HAP-1 (cell line): ENCODE results near the gene NFATC2.

Experiments
- DNase-seq, 2 experiments: peaks; one replicate each; pipeline ENCODE4 v3.0.0-alpha.2; 2016 to 2020; ENCODE audit warnings: low spot score in 2 of 2
- H3K27me3 ChIP-seq: fragments of 250-450 bp; sonication (Bioruptor Pico); 2 replicates; pipeline ENCODE4 v1.5.1; 2020; ENCODE audit warnings: low read depth, mild to moderate bottlenecking, moderate library complexity
- H3K36me3 ChIP-seq: fragments of 250-450 bp; sonication (Bioruptor Pico); replicated peaks from 2 replicates; pipeline ENCODE4 v1.5.1; 2020; ENCODE audit warnings: mild to moderate bottlenecking
- H3K4me1 ChIP-seq: fragments of 250-450 bp; sonication (Bioruptor Pico); 2 replicates; pipeline ENCODE4 v1.5.1; 2020; ENCODE audit warnings: mild to moderate bottlenecking
- H3K4me3 ChIP-seq: fragments of 250-450 bp; sonication (Bioruptor Pico); 2 replicates; pipeline ENCODE4 v1.5.1; 2020; ENCODE audit warnings: mild to moderate bottlenecking, moderate library complexity
- H3K9me3 ChIP-seq: fragments of 250-450 bp; sonication (Bioruptor Pico); 2 replicates; pipeline ENCODE4 v1.5.1; 2020; ENCODE audit warnings: mild to moderate bottlenecking, moderate library complexity
- in situ Hi-C: fragments of 300-500 bp; cut with MboI; formaldehyde crosslinking; loops from 3 replicates; pipeline ENCODE4 v1.14.3; 2020; ENCODE audit warnings: low sequenced_read_pairs, inconsistent platforms, mixed read lengths

NFATC2 gene

GRCh38 chr20:51378171-51378928, 164.2 kb downstream of the NFATC2 start:
- H3K4me1 ChIP-seq: no peaks in the 10 kb centered on the region
- peak in 1 of 2 experiments; percentile 32 for DNase-seq
- in situ Hi-C loops: loop anchor here (10.0 kb wide), 2 partner anchors 216 to 246 kb away; no protein-coding TSS in a partner anchor
- no peaks in the 10 kb centered on the region for H3K36me3 ChIP-seq
- H3K4me3 ChIP-seq: no peak overlapping the region
- no peaks in the 10 kb centered on the region for H3K27me3 ChIP-seq
- no peaks in the 10 kb centered on the region for H3K9me3 ChIP-seq

- in situ Hi-C loops: loop anchor here (10.0 kb wide), 2 partner anchors 218 to 248 kb away; no protein-coding TSS in a partner anchor
- no peaks in the 10 kb centered on the region for H3K4me1 ChIP-seq
- H3K27me3 ChIP-seq: no peaks in the 10 kb centered on the region
- no peak overlapping the region for H3K4me3 ChIP-seq
- no peaks in the 10 kb centered on the region for H3K9me3 ChIP-seq
- H3K36me3 ChIP-seq: no peaks in the 10 kb centered on the region
- DNase-seq: no peak
Measured at GRCh38 chr20:51377132-51377531, 165.4 kb downstream of the NFATC2 start.

- DNase-seq: no peak
- Histone ChIP-seq H3K4me3 (no peak overlapping the region), H3K9me3 (no peaks in the 10 kb centered on the region), H3K4me1 (no peaks in the 10 kb centered on the region), H3K27me3 (no peaks in the 10 kb centered on the region), H3K36me3 (no peaks in the 10 kb centered on the region)
- in situ Hi-C loops: loop anchor here (10.0 kb wide), 2 partner anchors 219 to 249 kb away; no protein-coding TSS in a partner anchor
Measured at GRCh38 chr20:51376111-51376510, 166.4 kb downstream of the NFATC2 start.

- DNase-seq: no peak
- Histone ChIP-seq H3K4me1 (no peaks in the 10 kb centered on the region), H3K36me3 (no peaks in the 10 kb centered on the region), H3K9me3 (no peaks in the 10 kb centered on the region), H3K27me3 (no peaks in the 10 kb centered on the region), H3K4me3 (no peak overlapping the region)
- in situ Hi-C loops: loop anchor here (10.0 kb wide), 2 partner anchors 219 to 249 kb away; no protein-coding TSS in a partner anchor
Measured at GRCh38 chr20:51375561-51375960, 167.0 kb downstream of the NFATC2 start.

- H3K27me3 ChIP-seq: no peaks in the 10 kb centered on the region
- no peaks in the 10 kb centered on the region for H3K4me1 ChIP-seq
Measured at GRCh38 chr20:51374961-51375360, 167.6 kb downstream of the NFATC2 start.

GRCh38 chr20:51374456-51374830, 168.1 kb downstream of the NFATC2 start:
- Histone ChIP-seq H3K4me1 (no peaks in the 10 kb centered on the region), H3K4me3 (no peak overlapping the region), H3K36me3 (no peaks in the 10 kb centered on the region), H3K9me3 (no peaks in the 10 kb centered on the region), H3K27me3 (no peaks in the 10 kb centered on the region)
- DNase-seq: no peak
- in situ Hi-C loops: loop anchor here (10.0 to 25.0 kb wide), 3 partner anchors 220 to 713 kb away; no protein-coding TSS in a partner anchor

More at GRCh38 chr20:51374961-51375360, 167.6 kb downstream of the NFATC2 start:
- Histone ChIP-seq H3K9me3 (no peaks in the 10 kb centered on the region), H3K4me3 (no peak overlapping the region), H3K36me3 (no peaks in the 10 kb centered on the region)
- no peak for DNase-seq
- in situ Hi-C loops: loop anchor here (10.0 to 25.0 kb wide), 3 partner anchors 220 to 712 kb away; no protein-coding TSS in a partner anchor

- Histone ChIP-seq H3K36me3 (no peaks in the 10 kb centered on the region), H3K9me3 (no peaks in the 10 kb centered on the region), H3K4me1 (no peaks in the 10 kb centered on the region), H3K4me3 (no peak overlapping the region), H3K27me3 (no peaks in the 10 kb centered on the region)
- no peak for DNase-seq
- in situ Hi-C loops: loop anchor here (10.0 to 25.0 kb wide), 3 partner anchors 221 to 713 kb away; no protein-coding TSS in a partner anchor
Measured at GRCh38 chr20:51373713-51374455, 168.6 kb downstream of the NFATC2 start.

DNA sequence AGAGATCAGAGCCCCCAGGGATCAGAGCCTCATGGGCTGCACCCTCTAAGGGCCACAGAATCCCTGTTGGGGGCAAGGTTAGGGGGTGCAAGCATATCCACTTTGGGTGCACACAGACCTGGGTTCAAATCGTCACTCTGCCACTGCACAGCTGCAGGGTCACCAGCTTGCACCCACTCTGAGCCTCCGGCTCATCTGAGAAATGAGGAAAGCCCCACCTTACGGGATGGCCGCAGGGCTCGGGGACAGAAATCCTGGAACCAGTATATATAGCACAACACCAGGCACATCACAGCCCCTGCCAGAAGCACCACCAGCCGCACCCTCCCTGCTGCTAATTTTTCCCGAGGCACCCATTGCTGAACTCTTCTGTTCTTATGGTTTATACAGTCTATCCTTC, 169.6 kb downstream of the NFATC2 start:
- no peaks in the 10 kb centered on the region for H3K36me3 ChIP-seq
- in situ Hi-C loops: loop anchor here (10.0 to 25.0 kb wide), 3 partner anchors 222 to 714 kb away; no protein-coding TSS in a partner anchor
- no peaks in the 10 kb centered on the region for H3K9me3 ChIP-seq
- no peaks in the 10 kb centered on the region for H3K27me3 ChIP-seq
- DNase-seq: no peak
- H3K4me1 ChIP-seq: no peaks in the 10 kb centered on the region
- no peak overlapping the region for H3K4me3 ChIP-seq

- in situ Hi-C loops: loop anchor here (10.0 to 25.0 kb wide), 3 partner anchors 223 to 715 kb away; no protein-coding TSS in a partner anchor
- Histone ChIP-seq H3K9me3 (no peaks in the 10 kb centered on the region), H3K36me3 (no peaks in the 10 kb centered on the region), H3K4me3 (no peak overlapping the region), H3K4me1 (no peaks in the 10 kb centered on the region), H3K27me3 (no peaks in the 10 kb centered on the region)
- peak; percentile 54 to 77 for DNase-seq
Measured at GRCh38 chr20:51372176-51372803, 170.2 kb downstream of the NFATC2 start.

DNA sequence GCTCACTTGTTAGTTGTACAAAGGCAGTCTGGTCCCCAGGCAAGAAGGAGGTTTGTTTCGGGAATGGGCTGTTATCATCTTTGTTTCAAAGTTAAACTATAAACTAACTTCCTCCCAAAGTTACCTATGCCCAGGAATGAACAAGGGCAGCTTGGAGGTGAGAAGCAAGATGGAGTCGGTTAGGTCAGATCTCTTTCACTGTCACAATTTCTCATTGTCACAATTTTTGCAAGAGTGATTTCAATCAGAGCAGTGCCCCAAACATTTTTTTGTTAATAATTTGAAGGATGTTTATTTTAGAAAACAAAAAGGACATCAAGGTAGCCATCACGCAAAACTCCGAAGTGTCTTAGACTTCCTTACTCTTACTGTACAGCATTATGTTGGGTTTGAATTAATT, 170.8 kb downstream of the NFATC2 start:
- Histone ChIP-seq H3K27me3 (no peaks in the 10 kb centered on the region), H3K4me3 (no peak overlapping the region), H3K4me1 (no peaks in the 10 kb centered on the region), H3K36me3 (no peaks in the 10 kb centered on the region), H3K9me3 (no peaks in the 10 kb centered on the region)
- in situ Hi-C loops: loop anchor here (10.0 to 25.0 kb wide), 3 partner anchors 223 to 716 kb away; no protein-coding TSS in a partner anchor
- no peak for DNase-seq

DNA sequence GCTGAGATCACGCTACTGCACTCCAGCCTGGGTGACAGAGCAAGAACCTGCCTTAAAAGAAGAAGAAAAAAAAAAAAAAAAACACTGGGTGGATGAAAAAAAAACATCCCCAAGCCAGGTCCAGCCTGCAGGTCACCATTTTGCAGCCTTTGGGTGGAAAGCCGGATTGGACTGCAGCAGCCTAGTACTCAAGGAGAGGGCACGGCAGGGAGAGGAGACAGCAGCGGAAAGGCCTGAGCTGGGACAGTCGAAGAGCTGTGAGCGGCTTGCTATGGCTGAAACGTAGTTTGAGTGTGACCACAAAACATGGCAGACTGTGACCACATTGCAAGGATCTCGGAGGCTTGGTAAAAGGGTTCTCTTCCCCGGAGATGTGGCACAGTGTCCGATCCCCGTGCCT, 173.0 kb downstream of the NFATC2 start:
- Histone ChIP-seq H3K4me3 (no peak overlapping the region), H3K27me3 (no peaks in the 10 kb centered on the region), H3K36me3 (no peaks in the 10 kb centered on the region), H3K4me1 (no peaks in the 10 kb centered on the region; the same call in 1 of the 2 replicates), H3K9me3 (no peaks in the 10 kb centered on the region)
- no peak for DNase-seq
- in situ Hi-C loops: loop anchor here (25.0 kb wide), 1 partner anchor 718 kb away; no protein-coding TSS in a partner anchor

GRCh38 chr20:51368461-51369211, 173.9 kb downstream of the NFATC2 start:
- Histone ChIP-seq H3K36me3 (no peaks in the 10 kb centered on the region), H3K27me3 (no peaks in the 10 kb centered on the region), H3K9me3 (no peaks in the 10 kb centered on the region), H3K4me3 (no peak overlapping the region), H3K4me1 (no peaks in the 10 kb centered on the region; the same call in 1 of the 2 replicates)
- DNase-seq: no peak
- in situ Hi-C loops: loop anchor here (25.0 kb wide), 1 partner anchor 719 kb away; no protein-coding TSS in a partner anchor
